Lung (tissue), 12 donors: ENCODE data around the gene SERTAD2. TPM values are rescaled to one million over a fixed set of nuclear protein-coding genes. Genes with fewer than 3 reads are reported as not detected.

Source experiments
- ATAC-seq: fragments of 200-7000 bp; cut with Tn5 transposase; one replicate; pipeline ENCODE4 v1.9.1; 2020; ENCODE audit warnings: moderate number of reproducible peaks; ENCODE audit not compliant: insufficient read depth, low FRiP score
- DNase-seq, 3 donors: peaks; one replicate each; pipeline ENCODE4 v3.0.0-alpha.2; 2013 to 2017
- H3K27ac ChIP-seq, 2 donors: one replicate each; pipeline ENCODE4 v1.5.1; 2013; ENCODE audit warnings: mild to moderate bottlenecking in 2 of 2, moderate library complexity in 2 of 2, control low read depth in 1 of 2, inconsistent platforms in 1 of 2, low read depth in 1 of 2, low read length in 1 of 2
- H3K27me3 ChIP-seq, 3 donors: one replicate each; pipeline ENCODE4 v1.5.1; 2013; ENCODE audit warnings: low read length in 2 of 3; ENCODE audit not compliant: control insufficient read depth in 3 of 3, insufficient read depth in 3 of 3
- H3K36me3 ChIP-seq, 4 donors: one replicate each; pipeline ENCODE4 v1.5.1; 2013; ENCODE audit warnings: low read length in 4 of 4, mild to moderate bottlenecking in 1 of 4, moderate library complexity in 1 of 4; ENCODE audit not compliant: control insufficient read depth in 4 of 4, insufficient read depth in 4 of 4
- H3K4me1 ChIP-seq, 5 donors: one replicate each; pipeline ENCODE4 v1.5.1; 2013; ENCODE audit warnings: low read length in 5 of 5, mild to moderate bottlenecking in 2 of 5, moderate library complexity in 1 of 5; ENCODE audit not compliant: control insufficient read depth in 5 of 5, insufficient read depth in 5 of 5
- H3K4me3 ChIP-seq: one replicate; pipeline ENCODE4 v1.5.1; 2013; ENCODE audit warnings: mild to moderate bottlenecking, control low read depth, moderate library complexity
- H3K9ac ChIP-seq, 2 donors: one replicate each; pipeline ENCODE4 v1.5.1; 2013; ENCODE audit warnings: low read length in 2 of 2, control low read depth in 1 of 2; ENCODE audit not compliant: insufficient read depth in 1 of 2
- H3K9me3 ChIP-seq, 4 donors: one replicate each; pipeline ENCODE4 v1.5.1; 2013; ENCODE audit warnings: low read length in 3 of 4, mild to moderate bottlenecking in 1 of 4, moderate library complexity in 1 of 4; ENCODE audit not compliant: control insufficient read depth in 4 of 4, insufficient read depth in 3 of 4
- CTCF ChIP-seq: IDR thresholded peaks from 2 replicates; pipeline ENCODE4 v1.5.1; 2012; ENCODE audit warnings: mild to moderate bottlenecking; ENCODE audit errors: control extremely low read depth, extremely low read depth
- WGBS, 2 donors: extraction: QIAGEN DNeasy Blood & Tissue Kit; methylation state at CpG; one replicate each; pipeline ENCODE4 v1.1.7; 2013; 5-methylcytosine and 5-hydroxymethylcytosine counted together
- polyA plus RNA-seq, 2 donors: library from polyadenylated mRNA; stranded (reverse); fragments of 200-250 nt; gene quantifications; one replicate each; pipeline ENCODE4 v1.2.1, GENCODE V29; 2013
- total RNA-seq, 2 donors: library from RNA; depleted of rRNA in 1 of 2; stranded (reverse); fragments of >200 nt in 1 of 2; gene quantifications; one replicate each; pipeline ENCODE4 v1.2.1, GENCODE V29; 2014 to 2021
- donor health status: control.
- donor health status: control.
- donor health status: Bipolar disorder and iron deficiency.
- donor health status: healthy.
- donor health status: DM: yes; HTN: yes; CAD: no.

Gene SERTAD2
- total and polyA plus RNA-seq, 4 donors, result 7.9 to 26.7 (median 15.4) TPM

- no peaks in the 10 kb centered on the region for H3K36me3 ChIP-seq
- H3K9ac ChIP-seq, result no peak overlapping the region
- peaks cover 0 to 15% (median 2%) of the 10 kb centered on the region in 5 donors for H3K4me1 ChIP-seq
- no peaks in the 10 kb centered on the region for H3K9me3 ChIP-seq
- H3K4me3 ChIP-seq, result no peak overlapping the region
- ATAC-seq (no peak), DNase-seq (peak; percentile 52 to 81 (median 81))
- no peaks in the 10 kb centered on the region for H3K27me3 ChIP-seq
- no peak for TF ChIP-seq CTCF
- WGBS, 2 donors, result 80 to 86% methylated on average over 13 of the region's 13 CpGs
- H3K27ac ChIP-seq, result no peak overlapping the region
Measured at GRCh38 chr2:64622443-64623241, 31.1 kb downstream of the SERTAD2 start.

DNA sequence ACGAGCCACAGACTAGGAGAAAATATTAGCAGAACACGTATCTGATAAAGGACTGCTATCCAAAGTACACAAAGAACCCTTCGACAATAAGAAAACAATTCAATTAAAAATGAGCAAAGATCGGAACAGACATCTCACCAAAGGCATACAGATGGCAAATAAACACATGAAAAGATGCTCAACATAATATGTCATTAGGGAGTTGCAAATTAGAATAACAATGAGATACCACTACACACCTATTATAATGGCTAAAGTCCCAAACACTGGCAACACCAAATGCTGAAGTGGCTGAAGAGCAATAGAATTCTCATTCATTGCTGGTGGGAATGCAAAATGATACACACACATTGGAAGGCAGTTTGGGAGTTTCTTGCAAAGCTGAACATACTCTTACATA, 33.1 kb downstream of the SERTAD2 start:
- H3K4me1 ChIP-seq, result peaks cover 0 to 11% (median 2%) of the 10 kb centered on the region in 5 donors
- 92 to 94% methylated on average over 4 of the region's 4 CpGs for WGBS, 2 donors
- no peaks in the 10 kb centered on the region for H3K9me3 ChIP-seq
- DNase-seq (no peak), ATAC-seq (no peak)
- TF ChIP-seq CTCF, result no peak
- no peak overlapping the region for H3K4me3 ChIP-seq
- H3K9ac ChIP-seq, result no peak overlapping the region
- H3K36me3 ChIP-seq, result no peaks in the 10 kb centered on the region
- H3K27me3 ChIP-seq, result no peaks in the 10 kb centered on the region
- H3K27ac ChIP-seq, result no peak overlapping the region

DNA sequence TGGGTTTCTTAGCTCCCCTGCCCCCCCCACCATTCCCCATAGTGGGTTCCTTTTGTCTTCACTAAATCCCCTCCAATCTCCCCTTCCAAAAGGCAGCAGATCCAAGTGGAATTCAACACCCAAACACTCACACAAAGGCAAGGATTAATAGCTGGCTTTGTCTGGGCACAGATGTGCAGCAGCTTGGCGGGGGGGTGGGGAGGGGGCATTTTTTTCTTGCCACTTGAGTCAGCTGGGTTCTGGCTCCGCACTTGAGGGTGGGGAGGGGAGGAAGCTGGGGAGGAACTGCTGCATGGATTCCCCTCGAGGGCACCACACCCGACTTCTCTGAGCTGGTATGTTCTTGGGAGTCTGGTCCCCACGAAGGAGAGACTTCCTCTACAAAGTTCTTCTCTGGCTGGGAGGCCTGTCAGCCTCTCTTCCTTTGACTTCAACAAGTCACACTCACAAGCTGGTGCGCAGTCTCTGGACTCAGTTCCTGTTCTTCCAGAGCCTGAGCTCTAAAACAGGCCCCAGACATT, 36.0 kb downstream of the SERTAD2 start:
- WGBS, 2 donors, result 35 to 49% methylated on average over 6 of the region's 6 CpGs
- Histone ChIP-seq H3K4me1 (peaks cover 0 to 5% (median 2%) of the 10 kb centered on the region in 5 donors), H3K9me3 (no peaks in the 10 kb centered on the region), H3K9ac (no peak overlapping the region), H3K27me3 (no peaks in the 10 kb centered on the region), H3K36me3 (no peaks in the 10 kb centered on the region), H3K4me3 (no peak overlapping the region), H3K27ac (no peak overlapping the region)
- DNase-seq (no peak), ATAC-seq (no peak)
- TF ChIP-seq CTCF, result no peak
